Gastroesophageal sphincter (tissue), 3 donors: ENCODE data around the gene FAM236B.
"Not testable (repeated sequence)": the region's sequence is repeated elsewhere in the genome, so short reads cannot be mapped to it uniquely, and the experiment has no call there.

Experiments
- CTCF ChIP-seq, 4 experiments: fragments of 200-600 bp in 2 of 4; fragments of 450-650 bp in 2 of 4; sonication (generic) in 1 of 4; IDR thresholded peaks; one replicate each; pipeline ENCODE4 v1.5.1; 2017 to 2019; ENCODE audit warnings: antibody characterized with exemption in 4 of 4, mild to moderate bottlenecking in 2 of 4, moderate library complexity in 2 of 4
- POLR2A ChIP-seq, 2 donors: fragments of 450-650 bp; IDR thresholded peaks; one replicate each; pipeline ENCODE4 v1.6.1; 2017; ENCODE audit warnings: antibody characterized with exemption in 2 of 2, mild to moderate bottlenecking in 2 of 2, moderate library complexity in 1 of 2

- not testable (repeated sequence) for TF ChIP-seq CTCF, POLR2A (IDR thresholded peaks at IDR 0.05)
Measured at GRCh38 chrX:72733636-72734035, 48.8 kb downstream of the FAM236B start.
